Activated T-cell treated with anti-CD3 and anti-CD28 coated beads for 4 hours (primary cell): ENCODE results near the gene RAB11FIP4.

ENCODE experiments used
- DNase-seq: peaks from one replicate; pipeline ENCODE4 v3.0.0-alpha.2; 2020

The RAB11FIP4 gene

DNA sequence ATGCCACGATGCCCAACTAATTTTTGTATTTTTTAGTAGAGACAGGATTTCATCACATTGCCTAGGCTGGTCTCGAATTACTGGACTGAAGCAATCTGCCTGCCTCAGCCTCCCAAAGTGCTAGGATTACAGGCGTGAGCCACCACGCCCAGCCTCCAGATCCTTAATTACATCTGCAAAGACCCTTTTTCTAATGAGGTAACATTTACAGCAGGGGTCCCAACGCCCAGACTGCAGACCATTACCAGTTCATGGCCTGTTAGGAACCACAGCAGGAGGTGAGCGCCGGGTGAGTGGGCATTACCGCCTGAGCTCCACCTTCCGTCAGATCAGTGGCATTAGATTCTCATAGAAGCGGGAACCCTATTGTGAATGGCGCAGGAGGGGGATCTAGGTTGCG, 4.0 kb upstream of the RAB11FIP4 start:
- no peak for DNase-seq

GRCh38 chr17:31388351-31388750, 3.1 kb upstream of the RAB11FIP4 start:
- no peak for DNase-seq

- peak; percentile 30 for DNase-seq
These were observed 2.5 kb upstream of the RAB11FIP4 start for GRCh38 chr17:31388770-31389656.

DNA sequence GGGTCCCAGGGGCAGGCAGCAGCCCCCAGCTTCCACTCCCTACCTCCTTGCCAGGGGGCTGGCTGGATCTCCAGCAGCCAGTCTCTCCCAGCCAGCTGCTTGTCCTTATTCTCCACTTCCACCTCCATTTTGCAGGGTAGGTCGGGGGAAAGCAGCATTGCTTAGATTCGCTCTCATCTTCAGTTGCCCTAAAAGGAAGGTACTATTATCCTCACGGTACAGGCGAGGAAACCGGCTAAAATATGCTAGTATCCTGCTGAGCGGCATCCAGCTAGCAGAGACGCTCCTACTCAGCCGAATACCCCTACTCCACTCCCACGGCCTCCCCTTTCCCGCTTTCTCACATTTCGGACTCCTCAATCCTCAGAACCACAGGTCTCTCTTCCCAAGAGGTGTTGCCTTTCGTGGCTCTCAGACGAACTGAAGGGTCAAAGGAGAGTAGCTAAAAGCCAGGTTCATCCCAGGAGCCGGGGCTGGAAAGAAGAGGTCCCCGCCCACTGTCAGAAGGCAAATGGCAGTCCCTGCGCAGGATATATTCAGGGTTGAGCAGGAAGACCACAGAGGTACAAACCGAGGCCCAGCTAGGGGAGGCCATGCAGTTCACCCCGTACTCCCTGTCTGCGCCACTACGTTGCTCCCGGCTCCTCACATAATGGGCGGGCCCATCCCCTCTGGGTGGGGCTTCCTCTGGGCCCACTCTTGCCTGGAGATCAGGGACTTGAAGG, 1.7 kb upstream of the RAB11FIP4 start:
- DNase-seq = no peak

DNA sequence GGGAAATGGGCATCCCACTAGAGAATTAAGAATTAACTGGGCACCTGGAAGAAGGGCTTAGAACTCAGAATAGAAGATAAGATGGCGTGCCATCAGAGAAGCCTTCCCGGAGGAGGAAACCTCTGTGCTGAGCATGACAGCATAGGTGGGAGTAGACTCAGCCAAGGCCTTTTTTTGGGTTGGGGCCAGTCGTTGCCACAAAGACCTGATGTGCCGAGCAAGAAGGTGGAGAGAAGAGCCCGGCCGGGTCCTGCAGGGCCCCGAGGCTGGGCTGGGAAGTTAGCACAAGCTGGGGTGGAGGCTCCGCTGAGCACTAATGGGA, 1.1 kb upstream of the RAB11FIP4 start:
- no peak for DNase-seq

- DNase-seq = no peak
These were observed 553 bp upstream of the RAB11FIP4 start for GRCh38 chr17:31390748-31391495.

GRCh38 chr17:31392002-31392855, 754 bp downstream of the RAB11FIP4 start:
- DNase-seq = no peak

GRCh38 chr17:31392856-31393748, 1.6 kb downstream of the RAB11FIP4 start:
- no peak for DNase-seq

GRCh38 chr17:31393749-31394146, 2.3 kb downstream of the RAB11FIP4 start:
- no peak for DNase-seq

DNA sequence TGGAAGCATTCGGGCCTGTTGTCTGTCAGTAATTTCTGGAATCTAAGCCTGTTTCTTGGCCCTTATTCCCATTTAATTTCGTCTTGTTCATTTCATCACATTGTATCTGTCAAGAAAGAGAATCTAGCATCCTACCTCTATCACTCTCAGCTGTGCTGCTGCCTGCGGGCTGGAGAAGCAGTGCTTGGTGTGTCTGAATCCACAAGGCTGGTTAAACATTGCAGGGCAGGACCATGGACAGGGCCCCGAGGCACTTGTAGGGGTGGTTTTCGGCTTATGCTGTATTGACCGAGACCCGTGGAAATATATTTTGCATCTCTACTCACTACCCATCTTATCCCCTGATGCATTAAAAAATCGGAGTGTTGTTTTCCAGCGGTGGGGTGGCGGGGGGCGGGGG, 3.1 kb downstream of the RAB11FIP4 start:
- DNase-seq = no peak

- no peak for DNase-seq
These were observed 5.9 kb downstream of the RAB11FIP4 start for GRCh38 chr17:31397256-31397939.

- DNase-seq = no peak
These were observed 7.2 kb downstream of the RAB11FIP4 start for GRCh38 chr17:31398381-31399311.

GRCh38 chr17:31400481-31400950, 9.0 kb downstream of the RAB11FIP4 start:
- no peak for DNase-seq

DNA sequence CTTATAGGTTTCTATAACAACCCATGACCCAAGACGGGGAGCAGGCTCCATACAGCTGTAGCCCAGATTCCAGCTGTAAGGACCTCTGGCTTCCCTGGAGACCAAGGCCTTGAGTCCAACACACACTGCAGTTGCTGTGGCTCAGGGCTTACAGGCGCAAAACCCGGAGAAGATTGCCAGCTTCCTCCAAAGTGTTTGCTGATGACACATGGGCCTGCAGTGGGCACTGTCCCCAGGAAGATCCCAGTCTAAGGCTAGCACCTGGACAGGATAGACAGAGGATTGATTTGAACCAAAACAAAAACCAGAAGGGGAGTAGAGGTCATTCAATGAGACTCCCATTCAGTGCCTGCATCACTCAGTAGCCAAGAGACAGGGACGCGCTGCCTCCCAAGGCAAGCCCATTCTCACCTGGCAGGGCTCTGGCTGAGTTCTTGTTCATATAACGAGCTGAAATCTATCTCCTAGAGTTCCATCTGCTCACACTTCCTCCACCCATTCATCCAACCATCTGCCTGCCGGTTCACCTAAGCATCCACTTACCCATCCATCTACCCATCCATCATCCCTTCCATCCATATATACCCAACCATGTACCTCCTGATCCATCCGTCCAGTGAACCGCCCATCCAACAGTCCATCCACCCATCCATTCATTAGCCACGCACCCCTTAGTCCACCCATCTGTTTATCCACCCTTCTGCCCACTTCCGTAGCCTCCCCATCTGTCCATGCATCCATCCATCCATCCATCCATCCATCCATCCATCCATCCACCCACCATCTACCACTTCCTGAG, 10.2 kb downstream of the RAB11FIP4 start:
- DNase-seq = no peak

- DNase-seq = no peak
These were observed 12.8 kb downstream of the RAB11FIP4 start for GRCh38 chr17:31404028-31404949.

DNA sequence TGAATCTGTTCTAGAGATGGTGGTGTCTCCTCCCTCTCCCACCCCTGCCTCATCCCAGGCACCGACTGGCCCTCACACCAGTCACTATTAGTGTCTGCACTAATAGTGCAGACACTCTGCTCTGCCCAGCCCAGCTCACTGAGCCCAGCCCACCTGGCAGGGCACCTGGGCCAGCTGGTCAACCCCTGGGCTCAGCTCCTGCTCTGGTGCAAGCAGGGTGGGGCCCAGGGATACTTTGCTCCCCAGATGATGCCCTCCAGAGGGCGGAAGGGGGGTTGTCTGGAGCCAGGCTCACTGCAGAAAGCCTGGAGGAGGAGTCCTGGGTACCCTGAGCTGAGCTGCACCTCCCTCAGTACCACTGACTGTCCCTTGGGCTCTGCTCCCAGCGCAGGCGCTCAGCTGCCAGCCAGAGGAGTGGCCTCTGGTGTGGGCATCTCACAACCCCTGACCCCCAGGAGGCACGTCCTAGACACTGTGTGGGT, 14.5 kb downstream of the RAB11FIP4 start:
- DNase-seq = no peak

DNA sequence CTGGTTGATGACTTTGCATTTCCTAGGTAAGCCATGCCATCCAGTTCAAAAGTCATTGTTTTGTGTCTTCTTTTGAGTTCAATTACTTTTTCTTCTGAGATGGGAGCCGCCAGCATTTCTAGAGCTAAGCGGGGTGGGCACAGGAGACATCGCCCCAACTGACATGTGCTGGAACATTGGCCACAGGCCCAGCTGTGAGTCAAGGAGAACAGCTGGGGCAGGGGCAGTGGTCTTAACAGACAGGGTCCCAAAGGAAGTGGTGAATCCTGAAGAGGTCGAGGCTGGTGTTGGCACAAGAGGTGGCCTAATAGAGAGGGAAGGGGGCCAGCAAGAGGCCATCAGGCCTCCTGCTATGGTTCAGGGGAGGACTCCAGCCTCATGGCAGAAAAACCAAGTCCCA, 17.1 kb downstream of the RAB11FIP4 start:
- DNase-seq = no peak
